GM12801 (cell line): ENCODE results near the gene TNS1.

Experiments used
- TF ChIP-seq, protein P1 (sequence below): IDR thresholded peaks from one replicate; pipeline ENCODE4 v1.5.1; 2011; ENCODE audit warnings: control low read depth; ENCODE audit not compliant: insufficient read length; ENCODE audit errors: extremely low read depth

Gene TNS1

DNA sequence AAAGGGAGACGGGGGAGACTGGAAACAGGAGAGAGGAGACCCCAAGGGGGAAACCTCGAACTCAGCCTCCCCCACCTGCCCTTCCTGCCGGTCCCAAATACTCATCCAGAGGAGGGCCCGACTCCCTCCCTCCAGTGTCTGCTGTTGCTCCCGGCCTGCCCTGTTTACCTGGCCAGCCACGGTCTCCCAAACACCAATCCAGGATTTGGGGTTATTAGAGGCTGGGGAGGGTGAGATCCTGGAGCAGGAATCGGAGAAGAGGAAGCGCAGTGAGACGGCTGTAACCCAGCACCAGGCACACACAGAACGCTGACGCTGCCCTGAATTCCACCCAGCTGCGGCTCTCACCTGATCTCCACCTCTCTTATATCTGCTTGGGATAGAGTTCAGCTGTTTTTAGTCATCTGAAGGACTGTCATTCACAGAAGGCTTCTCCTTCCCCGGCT is 213.0 kb downstream of the TNS1 start:
- TF ChIP-seq, protein P1, sequence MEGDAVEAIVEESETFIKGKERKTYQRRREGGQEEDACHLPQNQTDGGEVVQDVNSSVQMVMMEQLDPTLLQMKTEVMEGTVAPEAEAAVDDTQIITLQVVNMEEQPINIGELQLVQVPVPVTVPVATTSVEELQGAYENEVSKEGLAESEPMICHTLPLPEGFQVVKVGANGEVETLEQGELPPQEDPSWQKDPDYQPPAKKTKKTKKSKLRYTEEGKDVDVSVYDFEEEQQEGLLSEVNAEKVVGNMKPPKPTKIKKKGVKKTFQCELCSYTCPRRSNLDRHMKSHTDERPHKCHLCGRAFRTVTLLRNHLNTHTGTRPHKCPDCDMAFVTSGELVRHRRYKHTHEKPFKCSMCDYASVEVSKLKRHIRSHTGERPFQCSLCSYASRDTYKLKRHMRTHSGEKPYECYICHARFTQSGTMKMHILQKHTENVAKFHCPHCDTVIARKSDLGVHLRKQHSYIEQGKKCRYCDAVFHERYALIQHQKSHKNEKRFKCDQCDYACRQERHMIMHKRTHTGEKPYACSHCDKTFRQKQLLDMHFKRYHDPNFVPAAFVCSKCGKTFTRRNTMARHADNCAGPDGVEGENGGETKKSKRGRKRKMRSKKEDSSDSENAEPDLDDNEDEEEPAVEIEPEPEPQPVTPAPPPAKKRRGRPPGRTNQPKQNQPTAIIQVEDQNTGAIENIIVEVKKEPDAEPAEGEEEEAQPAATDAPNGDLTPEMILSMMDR = no peak

DNA sequence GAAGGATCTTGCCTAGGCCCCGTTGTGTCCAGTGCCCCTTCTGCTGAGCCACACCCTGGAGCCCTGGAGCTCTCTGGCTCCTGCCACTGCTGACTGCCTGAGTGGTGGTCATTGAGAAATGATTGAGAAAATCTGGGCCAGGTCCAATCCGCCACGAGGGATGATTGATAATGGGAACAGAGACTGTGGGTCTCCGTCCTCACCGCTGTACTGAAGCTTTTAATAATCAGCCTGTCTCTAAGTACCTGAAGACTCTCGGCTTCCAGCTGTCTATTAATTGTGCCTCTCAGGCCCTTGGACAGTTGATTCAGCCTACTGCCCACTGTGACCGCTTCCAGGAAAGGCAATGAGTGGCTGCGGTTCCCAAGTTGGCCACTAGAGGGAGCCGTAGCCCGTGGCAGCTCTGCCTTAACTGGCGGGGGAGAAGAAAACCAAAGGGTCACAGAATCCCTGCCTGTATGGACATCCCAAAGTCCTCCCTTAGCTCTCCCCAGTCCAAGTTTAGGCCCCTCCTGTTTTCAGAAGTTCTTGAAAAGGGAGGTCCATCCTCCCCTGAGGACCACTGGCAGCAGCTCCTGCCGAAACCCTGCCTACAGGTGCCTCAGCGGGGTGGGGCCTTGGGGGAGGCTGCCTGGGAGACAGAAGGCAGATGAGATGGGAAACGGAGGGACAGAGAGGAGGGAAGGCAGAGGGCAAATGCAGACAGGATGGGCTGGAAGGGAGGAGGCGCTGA is 213.6 kb downstream of the TNS1 start:
- TF ChIP-seq, protein P1 = peak; percentile 82

GRCh38 chr2:217788669-217789002 is 214.2 kb downstream of the TNS1 start:
- TF ChIP-seq, protein P1 = no peak

- TF ChIP-seq, protein P1 = no peak
These were observed 215.5 kb downstream of the TNS1 start for GRCh38 chr2:217787160-217787877.

- TF ChIP-seq, protein P1 = peak; percentile 12
These were observed 217.2 kb downstream of the TNS1 start for GRCh38 chr2:217785544-217786045.

- TF ChIP-seq, protein P1 = no peak
These were observed 217.7 kb downstream of the TNS1 start for GRCh38 chr2:217784996-217785543.

GRCh38 chr2:217783243-217783642 is 219.6 kb downstream of the TNS1 start:
- TF ChIP-seq, protein P1 = no peak
